GM21390 (cell line): ENCODE data around the gene SCN4A.
"Not testable (repeated sequence)": the region's sequence is repeated elsewhere in the genome, so short reads cannot be mapped to it uniquely, and the experiment has no call there.

Experiments
- ATAC-seq: cut with Tn5 transposase; IDR thresholded peaks from one replicate; pipeline ENCODE4 v1.9.1; 2021; ENCODE audit not compliant: unreplicated experiment

SCN4A gene

DNA sequence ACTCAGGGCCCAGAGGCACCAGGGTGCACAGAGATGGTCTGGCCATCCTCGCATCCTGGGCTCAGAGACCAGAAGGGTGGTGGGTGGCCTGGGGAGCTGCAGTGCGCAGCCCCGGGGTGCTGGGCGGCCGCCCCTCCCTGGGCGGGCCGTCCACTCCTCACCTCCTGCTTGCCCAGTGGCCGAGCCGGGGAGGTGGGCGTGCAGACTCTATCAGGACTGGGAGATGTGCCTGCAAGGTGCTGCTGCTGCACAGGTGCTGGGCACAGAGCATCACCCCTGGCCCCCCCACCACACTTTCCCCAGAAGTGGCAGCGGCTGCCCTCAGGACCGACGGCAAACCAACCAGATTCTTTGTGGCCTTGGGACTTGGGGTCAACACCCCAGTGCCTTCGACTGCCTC, at the start of gene SCN4A:
TSS of gene SCN4A (minus strand) at position 123 of the 400 bp plus-strand sequence. CDS start at position 46, 77 bp downstream.
- ATAC-seq, result no peak

DNA sequence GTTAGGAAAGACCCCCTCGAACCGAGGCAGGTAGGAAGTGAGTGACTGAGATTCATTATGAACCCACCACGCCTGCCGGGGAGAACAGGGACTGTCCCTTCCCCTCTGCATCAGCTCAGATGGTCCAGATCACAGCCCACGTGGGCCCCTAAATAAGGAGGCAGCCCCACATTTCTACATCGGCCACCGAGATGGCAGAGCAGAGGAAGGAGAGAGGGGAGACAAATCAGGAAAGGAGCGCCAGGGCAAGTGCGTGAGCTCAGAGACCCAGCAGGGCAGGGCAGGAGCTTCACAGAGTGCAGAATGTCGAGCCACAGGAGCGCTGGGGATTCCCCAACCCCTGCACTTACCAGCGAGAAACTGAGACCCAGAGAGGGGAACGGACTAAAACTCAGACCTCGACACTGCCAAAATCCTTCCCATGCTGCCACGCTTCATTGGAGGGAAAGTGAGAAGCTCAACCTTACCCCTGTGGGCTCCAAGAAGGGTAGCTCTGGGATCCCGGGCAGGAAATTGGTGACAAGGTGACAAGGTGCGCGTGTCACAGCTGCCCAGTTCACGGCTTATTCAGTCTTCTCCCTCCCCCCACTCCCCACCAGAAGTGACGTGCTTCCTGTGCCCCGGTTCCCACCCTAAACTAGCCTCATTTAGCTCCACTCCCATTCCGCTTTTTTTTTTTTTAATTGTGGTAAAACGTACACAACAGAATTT, 47.5 kb upstream of the SCN4A start, which contains the start of gene ICAM2:
TSS of gene ICAM2 (minus strand) at position 578 of the 711 bp plus-strand sequence. CDS start 13,942 bp downstream, outside the sequence.
- peak; percentile 56 for ATAC-seq

DNA sequence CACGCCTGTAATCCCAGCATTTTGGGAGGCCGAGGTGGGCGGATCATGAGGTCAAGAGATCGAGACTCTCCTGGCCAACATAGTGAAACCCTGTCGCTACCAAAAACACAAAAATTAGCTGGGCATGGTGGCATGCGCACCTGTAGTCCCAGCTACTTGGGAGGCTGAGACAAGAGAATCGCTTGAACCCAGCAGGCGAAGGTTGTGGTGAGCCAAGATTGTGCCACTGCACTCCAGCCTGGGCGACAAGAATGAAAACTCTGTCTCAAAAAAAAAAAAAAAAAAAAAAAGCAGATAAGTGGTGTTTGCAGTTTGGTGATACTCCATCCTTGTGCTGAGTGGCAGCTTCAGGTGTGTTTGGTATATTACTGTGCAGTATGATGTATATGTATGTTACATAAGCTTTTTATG, 46.8 kb upstream of the SCN4A start:
- not testable (repeated sequence) for ATAC-seq

DNA sequence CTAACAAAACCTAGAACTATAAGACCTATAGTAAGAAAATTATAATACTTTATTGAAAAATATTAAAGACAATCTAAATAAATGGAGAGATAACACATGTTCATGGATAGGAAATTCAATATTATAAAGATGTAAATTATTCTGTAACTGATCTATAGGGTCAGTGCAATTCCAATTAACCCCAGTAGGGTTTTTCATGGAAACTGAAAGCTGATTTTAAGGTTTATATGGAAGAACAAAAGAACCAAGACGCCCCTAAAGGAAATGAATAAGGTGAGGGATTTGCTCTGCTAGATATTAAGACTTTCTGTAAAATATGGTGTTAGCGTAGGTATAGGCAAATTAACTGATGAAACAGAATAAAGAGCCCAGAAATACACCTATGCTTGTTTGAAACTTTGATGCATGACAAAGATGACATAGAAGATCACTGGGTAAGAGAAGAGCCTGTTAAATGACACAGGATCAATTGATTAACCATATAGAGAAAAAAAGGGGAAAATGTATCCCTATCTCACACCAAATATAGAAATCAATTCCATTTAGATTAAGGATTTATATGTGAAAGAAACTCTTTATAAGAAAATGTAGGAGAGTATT, 44.8 kb upstream of the SCN4A start:
- ATAC-seq, result no peak

DNA sequence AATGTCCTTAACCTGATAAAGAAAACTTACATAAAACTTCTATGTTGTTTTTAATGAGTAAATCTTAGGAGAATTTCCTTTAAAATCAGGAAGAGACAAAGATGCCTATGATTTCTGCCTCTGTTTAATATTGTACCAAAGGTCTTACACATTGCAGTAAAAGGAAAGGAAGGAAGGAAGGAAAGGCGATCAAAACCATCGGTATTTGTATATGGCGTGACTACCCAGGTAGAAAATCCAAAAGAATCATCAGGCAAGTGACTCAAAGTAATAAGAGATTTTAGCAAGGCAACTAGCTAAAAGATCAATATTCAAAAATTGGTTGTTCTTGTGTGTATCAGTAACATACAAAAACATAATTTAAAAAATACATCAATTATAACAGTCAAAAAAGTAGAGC, 44.3 kb upstream of the SCN4A start:
- no peak for ATAC-seq

DNA sequence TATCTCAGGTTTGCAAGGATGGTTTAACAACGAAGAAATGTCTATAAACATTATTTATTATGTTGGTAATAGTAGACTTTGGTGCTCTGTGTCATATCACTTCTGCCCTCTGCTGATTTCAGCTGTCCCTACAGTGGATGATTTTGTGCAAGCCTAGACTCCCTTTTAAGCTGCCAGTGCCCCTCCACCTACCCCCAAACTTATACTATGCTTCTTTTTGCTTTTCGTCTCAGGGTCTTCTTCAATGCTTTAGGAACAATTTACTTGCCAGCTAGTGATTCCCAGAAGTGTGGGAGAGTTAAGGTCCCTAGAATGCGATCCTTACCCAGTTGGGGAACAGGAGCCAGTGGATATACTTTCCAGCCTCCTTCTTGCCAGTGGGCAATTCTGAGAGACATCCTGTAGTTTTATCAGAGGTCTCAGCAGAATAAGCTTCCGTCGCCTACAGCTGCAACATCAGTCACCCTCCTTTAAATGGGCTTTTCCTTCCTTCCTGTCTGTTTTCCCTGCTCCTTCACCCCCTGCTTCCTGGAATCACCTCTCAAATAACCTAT, 43.6 kb upstream of the SCN4A start:
- ATAC-seq, result no peak

DNA sequence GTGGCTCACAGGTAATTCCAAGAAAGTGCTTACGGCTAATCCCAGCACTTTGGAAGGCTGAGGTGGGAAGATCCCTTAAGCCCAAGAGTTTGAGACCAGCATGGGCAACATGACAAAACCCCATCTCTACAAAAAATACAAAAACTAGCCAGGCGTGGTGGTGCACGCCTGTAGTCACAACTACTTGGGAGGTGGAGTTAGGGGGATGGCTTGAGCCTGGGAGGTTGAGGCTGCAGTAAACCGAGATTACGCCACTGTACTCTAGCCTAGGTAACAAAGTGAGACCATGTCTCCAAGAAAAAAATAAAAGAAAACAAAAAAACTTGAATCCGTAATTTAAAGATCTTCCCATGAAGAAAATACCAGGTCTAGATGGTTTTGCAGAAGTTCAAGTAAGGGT, 42.7 kb upstream of the SCN4A start:
- ATAC-seq, result no peak

DNA sequence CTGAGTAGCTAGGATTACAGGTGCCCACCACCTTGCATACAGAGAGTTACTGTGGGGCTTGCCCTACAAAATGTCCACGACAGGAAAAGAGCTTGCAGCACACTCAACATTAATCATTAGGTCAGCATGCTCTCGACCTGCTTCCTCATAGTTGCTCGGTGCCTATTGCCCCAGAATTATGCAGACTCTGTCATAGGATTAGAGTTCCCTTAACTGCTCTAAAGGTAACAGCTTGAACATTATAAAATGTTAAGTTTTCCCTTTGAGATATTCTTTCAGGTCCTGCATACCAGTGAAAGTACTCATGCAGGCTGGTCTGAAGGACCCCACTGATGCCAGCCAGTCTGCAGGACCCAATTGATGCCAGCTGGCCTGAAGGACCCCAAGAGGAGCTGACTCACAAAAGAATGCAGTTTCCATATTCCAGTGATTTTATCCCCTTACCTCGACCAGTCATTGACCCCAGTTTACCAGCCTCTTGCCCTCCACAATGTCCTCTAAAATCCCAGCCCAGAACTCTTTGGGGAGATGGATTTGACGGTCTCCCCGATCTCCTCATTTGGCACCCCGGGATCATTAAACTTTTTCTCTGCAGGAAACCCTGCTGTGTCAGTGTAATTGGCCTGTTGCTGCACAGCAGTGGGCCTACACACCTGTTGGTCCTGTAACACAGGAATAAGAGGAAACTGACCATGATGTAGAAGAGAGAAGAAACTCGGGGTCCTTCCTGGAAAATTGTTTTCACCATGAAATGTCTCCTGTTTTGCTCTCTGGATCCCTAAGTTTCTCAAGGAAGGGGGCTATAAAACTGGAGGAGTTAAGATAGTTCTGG, 37.1 kb upstream of the SCN4A start:
- no peak for ATAC-seq

DNA sequence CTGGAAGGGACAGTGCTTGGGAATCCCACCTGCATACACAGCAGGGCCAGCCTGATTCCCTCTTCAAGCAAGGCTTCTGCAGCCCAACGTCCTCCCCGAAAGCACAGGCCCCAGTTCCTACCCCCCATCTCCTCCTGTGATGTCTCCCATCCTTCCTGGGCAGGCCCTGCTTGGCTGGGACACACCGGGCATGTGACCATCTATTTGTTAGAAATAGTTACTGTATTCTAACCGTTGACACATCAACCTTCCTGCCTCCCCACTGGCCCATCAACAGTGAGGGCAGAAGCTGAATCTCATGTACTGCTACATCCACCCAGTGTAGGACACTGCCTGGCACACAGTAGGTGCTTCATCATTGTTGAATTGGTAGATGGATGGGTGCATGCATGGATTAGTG, 36.1 kb upstream of the SCN4A start:
- ATAC-seq, result no peak

DNA sequence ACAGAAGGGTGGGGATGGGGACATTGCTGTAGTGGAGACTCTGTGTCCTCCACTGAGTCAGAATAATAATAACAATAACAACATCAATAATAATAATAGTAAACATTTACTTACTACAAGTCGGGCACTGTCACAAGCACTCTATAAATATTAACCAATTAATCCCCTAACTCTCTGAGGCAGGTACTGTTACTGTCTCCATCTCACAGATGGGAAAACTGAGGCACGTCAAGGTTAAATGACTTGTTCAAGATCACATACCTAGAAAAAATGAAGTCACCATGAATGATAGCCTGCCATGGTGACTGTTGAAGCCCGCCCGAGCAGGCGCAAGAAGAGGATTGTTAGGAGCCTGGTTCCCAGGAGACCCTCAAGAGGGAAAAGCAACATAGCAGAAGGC, 35.6 kb upstream of the SCN4A start:
- ATAC-seq, result no peak

DNA sequence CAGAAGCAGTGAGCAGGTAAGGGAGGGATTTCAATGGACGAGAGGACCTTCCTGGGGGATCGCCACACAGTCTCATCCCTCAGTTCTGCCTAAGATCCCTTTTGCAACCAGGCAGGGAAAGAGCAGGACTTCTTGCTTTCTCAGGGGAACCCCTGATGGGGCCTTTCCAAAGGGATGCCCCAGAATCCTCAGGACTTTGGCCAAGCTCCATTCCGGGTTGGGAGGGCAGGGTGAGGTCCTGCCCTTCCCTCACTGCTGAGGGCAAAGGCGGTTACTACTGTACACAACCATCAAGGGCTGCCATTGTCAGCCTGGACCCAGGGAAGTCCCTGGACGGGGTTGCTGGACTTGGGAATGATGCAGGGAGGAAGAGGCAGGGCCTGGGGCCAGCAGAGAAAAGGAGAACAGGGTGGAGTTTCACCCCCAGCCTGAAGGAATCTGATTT, 35.1 kb upstream of the SCN4A start:
- no peak for ATAC-seq

DNA sequence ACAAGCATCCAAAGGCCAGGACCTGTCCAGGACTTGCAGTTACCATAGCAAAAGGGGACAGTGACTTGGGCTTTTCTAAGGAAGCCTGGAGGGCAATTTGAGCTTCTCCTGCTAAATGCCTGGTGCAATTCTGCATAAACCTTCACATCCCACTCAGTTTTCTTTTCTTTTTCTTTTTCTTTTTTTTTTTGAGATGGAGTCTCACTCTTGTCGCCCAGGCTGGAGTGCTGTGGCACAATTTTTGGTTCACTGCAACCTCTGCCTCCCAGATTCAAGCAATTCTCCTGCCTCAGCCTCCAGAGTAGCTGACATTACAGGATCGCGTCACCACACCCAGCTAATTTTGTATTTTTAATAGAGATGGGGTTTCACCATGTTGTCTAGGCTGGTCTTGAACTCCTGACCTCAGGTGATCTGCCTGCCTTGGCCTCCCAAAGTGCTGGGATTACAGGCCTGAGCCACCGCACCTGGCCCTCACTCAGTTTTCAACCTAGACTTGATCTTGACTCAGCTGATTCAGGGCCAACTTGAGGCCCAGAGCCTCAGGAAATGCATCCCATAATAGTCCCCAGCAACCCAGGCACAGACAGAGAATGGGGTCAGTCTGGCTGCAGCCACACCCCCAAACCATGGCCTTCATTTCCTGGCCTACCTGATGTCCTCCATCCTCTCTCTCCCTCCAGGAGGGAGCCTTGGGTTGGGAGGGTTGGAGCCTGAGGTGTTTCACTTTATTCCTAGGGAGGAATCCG, 34.5 kb upstream of the SCN4A start:
- not testable (repeated sequence) for ATAC-seq

DNA sequence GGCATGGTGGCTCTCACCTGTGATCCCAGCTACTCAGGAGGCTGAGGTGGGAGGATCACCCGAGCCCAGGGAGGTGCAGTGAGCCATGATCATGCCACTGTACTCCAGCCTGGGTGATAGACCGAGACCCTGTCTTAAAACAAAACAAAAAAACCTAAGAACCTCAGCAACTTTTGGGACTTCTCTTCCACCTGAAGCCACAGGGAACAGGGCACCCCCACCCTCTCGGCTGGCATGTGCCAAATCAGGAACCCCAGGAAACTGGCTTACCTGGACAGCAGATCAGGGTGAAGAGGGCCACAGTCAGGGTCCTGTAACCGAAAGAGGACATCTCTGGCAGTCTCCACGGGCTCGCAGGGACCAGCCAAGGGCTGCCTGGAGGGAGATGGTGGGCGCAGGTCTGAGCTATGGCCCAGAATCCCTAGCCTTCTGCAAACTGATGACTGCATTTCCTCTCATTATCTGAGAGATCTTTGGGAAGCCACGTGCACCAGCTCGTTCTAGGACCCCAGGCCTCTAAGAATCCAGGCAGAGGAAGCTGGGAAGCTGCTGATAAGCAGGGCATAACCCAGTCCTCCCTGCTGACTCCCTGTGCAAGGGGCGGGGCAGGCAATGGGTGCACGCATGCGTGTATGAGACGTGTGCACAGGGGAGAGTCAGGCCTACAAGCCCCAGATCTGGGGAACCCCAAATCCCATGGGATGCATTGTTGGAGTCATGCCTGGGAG, 33.8 kb upstream of the SCN4A start:
- no peak for ATAC-seq

DNA sequence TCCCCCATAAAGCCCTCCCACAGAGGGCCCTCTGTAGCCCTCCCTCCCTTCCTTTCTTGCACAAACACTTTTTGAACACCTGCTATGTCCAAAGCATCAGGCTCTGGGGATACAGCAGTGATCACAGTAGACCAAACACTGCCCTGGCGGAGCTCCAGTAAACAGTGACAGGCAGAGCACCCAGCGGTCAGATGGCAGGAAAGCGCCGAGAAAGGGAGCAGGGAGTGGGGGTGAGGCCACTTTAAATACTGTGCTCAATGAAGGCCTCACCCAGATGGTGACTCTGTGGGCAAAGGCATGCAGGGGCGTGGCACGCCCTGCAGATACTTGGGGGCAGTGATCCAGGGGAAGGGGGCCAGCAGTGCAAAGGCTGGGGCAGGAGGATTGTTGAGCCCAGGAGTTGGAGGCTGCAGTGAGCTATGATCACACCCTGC, 33.0 kb upstream of the SCN4A start:
- no peak for ATAC-seq

DNA sequence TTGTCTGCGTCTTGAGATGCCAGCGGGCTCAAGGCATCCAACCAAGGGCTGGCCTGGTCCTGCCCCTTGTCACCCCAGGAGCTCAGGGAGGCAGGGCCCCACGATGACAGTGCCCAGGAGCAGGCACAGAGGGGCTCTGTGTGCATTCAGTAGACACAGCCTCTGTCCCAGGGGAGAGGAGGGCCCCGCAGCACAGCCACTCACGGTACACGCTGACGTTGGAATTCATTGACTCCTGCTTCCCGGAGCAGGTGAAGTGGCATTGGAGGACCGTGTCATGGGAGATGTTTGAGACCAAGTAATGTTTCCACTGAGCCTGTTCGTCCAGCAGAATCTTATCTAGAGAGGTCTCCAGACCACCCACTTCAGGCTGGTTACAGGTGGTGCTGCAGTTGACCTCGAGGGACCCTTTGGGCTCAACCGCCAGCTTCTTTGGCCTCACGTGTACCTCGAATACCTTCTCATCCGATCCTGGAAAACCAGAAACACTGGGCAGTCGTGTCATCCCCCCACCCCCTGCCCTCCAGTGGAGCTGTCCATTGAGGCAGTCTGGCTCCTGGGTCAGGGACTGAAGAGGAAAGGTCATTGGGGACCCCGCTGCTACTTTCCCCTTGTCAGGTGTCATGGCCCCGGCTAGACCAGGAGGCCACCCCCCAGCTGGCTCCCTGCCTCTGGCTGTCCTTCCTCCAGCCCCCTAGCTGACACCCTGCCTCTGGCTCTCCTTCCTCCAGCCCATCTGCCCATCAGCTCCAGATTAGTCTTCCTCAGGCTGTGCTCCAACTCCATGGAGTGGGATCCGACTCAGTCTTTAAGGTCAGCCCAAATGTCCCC, 32.4 kb upstream of the SCN4A start:
- ATAC-seq, result no peak

DNA sequence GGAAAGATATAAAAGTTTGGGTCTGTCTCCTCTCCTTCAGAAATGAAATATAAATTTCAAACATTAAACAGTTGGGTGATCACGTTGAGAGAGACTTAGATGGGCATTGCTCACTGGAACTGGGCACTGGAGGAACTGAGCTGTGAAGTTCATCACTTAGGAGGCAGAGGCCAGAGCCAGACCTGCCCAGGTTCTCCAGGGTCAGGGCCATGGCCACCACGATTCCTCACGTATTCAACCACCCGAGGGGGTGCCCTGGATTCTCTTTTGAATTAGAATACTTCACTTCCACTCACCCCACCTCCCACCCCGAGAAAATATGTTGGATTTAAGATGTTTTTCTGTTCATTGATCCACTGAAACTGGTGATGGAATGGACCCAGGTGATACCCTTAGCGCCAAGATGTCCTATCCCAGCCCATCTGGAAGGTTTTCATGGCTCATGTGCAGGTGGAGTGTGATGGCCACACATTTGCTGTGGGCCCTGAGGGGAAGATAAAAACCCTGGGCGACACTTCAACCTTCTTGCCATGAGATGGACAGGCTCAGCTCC, 31.6 kb upstream of the SCN4A start:
- ATAC-seq, result no peak

DNA sequence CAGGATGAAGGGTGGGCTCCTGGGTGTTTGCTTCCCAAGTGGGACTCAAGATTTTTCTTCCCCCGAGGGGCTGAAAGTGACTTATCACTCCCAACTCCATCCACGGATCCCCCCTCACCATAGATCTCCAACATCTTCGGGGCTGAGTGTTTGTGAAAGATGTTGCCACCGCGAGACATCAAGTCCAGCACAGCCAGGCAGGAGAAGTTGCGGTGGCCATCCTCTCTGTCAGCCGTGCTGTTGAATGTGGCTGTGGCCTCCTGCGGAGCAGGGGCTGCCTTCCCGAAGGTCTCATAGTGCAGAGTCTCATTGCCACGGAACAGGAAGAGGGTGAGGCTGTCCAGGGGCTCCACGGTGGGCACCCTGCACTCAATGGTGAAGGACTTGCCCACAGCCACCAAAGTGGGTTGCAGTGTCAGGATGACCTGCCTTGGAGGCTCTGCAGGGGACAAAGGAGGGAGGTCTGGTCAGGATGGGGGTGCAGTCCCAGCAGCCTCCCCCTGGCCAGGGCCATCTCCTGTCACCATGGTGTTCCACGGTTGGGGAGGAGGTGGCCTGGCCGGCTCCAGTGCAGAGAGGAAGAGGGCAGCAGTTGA, 30.9 kb upstream of the SCN4A start:
- ATAC-seq, result no peak
